ENCODE results near the gene ATXN3L.
"Not testable (repeated sequence)": the region's sequence is repeated elsewhere in the genome, so short reads cannot be mapped to it uniquely, and the experiment has no call there.

ATXN3L gene

GRCh38 chrX:13307041-13307440 is 12.8 kb downstream of the ATXN3L start:
- Histone ChIP-seq H3K27me3 (ENCODE audit: insufficient read depth, low read length) (no peaks in the 10 kb centered on the region), H3K36me3 (ENCODE audit: insufficient read depth, low read length) (no peaks in the 10 kb centered on the region), H3K4me1 (ENCODE audit: control insufficient read depth, insufficient read depth, low read length, unreplicated experiment) (peaks cover 9% of the 10 kb centered on the region), H3K4me3 (ENCODE audit: low read depth, low read length) (no peak overlapping the region), H3K27ac (ENCODE audit: low read depth, low read length) (no peak overlapping the region), H3K79me2 (ENCODE audit: control insufficient read depth, insufficient read depth, low read length, unreplicated experiment) (no peaks in the 10 kb centered on the region), H2AFZ (ENCODE audit: low read length, unreplicated experiment) (no peak overlapping the region)

GRCh38 chrX:13305108-13305507 is 14.7 kb downstream of the ATXN3L start:
- H2AFZ ChIP-seq (ENCODE audit: low read length, unreplicated experiment) = no peak overlapping the region
- H3K79me2 ChIP-seq (ENCODE audit: control insufficient read depth, insufficient read depth, low read length, unreplicated experiment) = no peaks in the 10 kb centered on the region
- peaks cover 14% of the 10 kb centered on the region for H3K4me1 ChIP-seq (ENCODE audit: control insufficient read depth, insufficient read depth, low read length, unreplicated experiment)
- H3K36me3 ChIP-seq (ENCODE audit: insufficient read depth, low read length) = no peaks in the 10 kb centered on the region
- H3K27me3 ChIP-seq (ENCODE audit: insufficient read depth, low read length) = no peaks in the 10 kb centered on the region
- H3K27ac ChIP-seq (ENCODE audit: low read depth, low read length) = no peak overlapping the region
- H3K4me3 ChIP-seq (ENCODE audit: low read depth, low read length) = no peak overlapping the region

DNA sequence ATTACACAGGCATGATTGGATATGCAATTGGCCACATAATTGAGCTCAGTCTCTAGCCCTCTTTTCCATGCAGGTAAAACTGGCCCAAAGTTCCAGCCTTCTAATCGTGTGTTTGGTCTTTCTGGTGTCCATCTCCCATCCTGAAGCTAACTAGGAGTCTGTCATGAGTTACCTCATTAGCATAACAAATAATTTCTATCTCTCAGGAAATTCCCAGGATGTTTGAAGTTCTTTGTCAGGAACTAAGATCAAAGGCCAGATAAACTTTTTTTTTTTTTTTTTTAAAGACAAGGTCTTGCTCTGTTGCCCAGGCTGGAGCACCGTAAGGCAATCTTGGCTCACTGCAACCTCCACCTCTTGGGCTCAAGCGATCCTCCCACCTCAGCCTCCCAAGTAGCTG is 15.8 kb downstream of the ATXN3L start:
- no peaks in the 10 kb centered on the region for H3K36me3 ChIP-seq (ENCODE audit: insufficient read depth, low read length)
- no peaks in the 10 kb centered on the region for H3K27me3 ChIP-seq (ENCODE audit: insufficient read depth, low read length)
- peaks cover 21% of the 10 kb centered on the region for H3K4me1 ChIP-seq (ENCODE audit: control insufficient read depth, insufficient read depth, low read length, unreplicated experiment)
- no peak overlapping the region for H2AFZ ChIP-seq (ENCODE audit: low read length, unreplicated experiment)
- H3K4me3 ChIP-seq (ENCODE audit: low read depth, low read length) = no peak overlapping the region
- no peaks in the 10 kb centered on the region for H3K79me2 ChIP-seq (ENCODE audit: control insufficient read depth, insufficient read depth, low read length, unreplicated experiment)
- H3K27ac ChIP-seq (ENCODE audit: low read depth, low read length) = no peak overlapping the region

GRCh38 chrX:13303248-13303647 is 16.6 kb downstream of the ATXN3L start:
- H3K79me2 ChIP-seq (ENCODE audit: control insufficient read depth, insufficient read depth, low read length, unreplicated experiment); H3K27me3 ChIP-seq (ENCODE audit: insufficient read depth, low read length); H2AFZ ChIP-seq (ENCODE audit: low read length, unreplicated experiment); H3K36me3 ChIP-seq (ENCODE audit: insufficient read depth, low read length); H3K27ac ChIP-seq (ENCODE audit: low read depth, low read length); H3K4me3 ChIP-seq (ENCODE audit: low read depth, low read length): not testable (repeated sequence)
- H3K4me1 ChIP-seq (ENCODE audit: control insufficient read depth, insufficient read depth, low read length, unreplicated experiment) = peaks cover 21% of the 10 kb centered on the region

- Histone ChIP-seq H2AFZ (ENCODE audit: low read length, unreplicated experiment) (no peak overlapping the region), H3K4me3 (ENCODE audit: low read depth, low read length) (no peak overlapping the region), H3K36me3 (ENCODE audit: insufficient read depth, low read length) (no peaks in the 10 kb centered on the region), H3K4me1 (ENCODE audit: control insufficient read depth, insufficient read depth, low read length, unreplicated experiment) (peaks cover 21% of the 10 kb centered on the region), H3K79me2 (ENCODE audit: control insufficient read depth, insufficient read depth, low read length, unreplicated experiment) (no peaks in the 10 kb centered on the region), H3K27me3 (ENCODE audit: insufficient read depth, low read length) (no peaks in the 10 kb centered on the region), H3K27ac (ENCODE audit: low read depth, low read length) (no peak overlapping the region)
Observed at GRCh38 chrX:13298836-13299235, 21.0 kb downstream of the ATXN3L start.

DNA sequence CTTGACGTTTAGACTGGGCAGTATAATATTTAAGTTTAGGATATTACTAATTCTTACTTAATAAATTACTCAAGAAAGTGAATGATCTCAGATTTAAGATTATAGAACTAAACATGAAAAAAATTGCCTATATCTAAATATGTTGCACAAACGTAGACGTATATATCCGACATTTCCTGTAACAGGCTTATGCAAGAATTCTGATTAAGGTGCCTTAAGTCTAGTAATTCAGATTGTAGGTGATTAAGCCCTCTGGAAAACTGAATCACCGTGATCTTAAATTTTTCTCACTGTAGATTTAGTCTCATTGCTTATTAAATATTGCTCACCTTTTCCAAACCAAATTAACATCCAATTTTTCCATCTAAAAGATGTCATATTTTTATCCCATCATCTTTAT is 24.0 kb downstream of the ATXN3L start:
- Histone ChIP-seq H3K4me3 (ENCODE audit: low read depth, low read length) (no peak overlapping the region), H2AFZ (ENCODE audit: low read length, unreplicated experiment) (no peak overlapping the region), H3K36me3 (ENCODE audit: insufficient read depth, low read length) (no peaks in the 10 kb centered on the region), H3K27ac (ENCODE audit: low read depth, low read length) (no peak overlapping the region), H3K27me3 (ENCODE audit: insufficient read depth, low read length) (no peaks in the 10 kb centered on the region), H3K79me2 (ENCODE audit: control insufficient read depth, insufficient read depth, low read length, unreplicated experiment) (no peaks in the 10 kb centered on the region), H3K4me1 (ENCODE audit: control insufficient read depth, insufficient read depth, low read length, unreplicated experiment) (peaks cover 16% of the 10 kb centered on the region)

- H3K4me1 ChIP-seq (ENCODE audit: control insufficient read depth, insufficient read depth, low read length, unreplicated experiment) = peaks cover 4% of the 10 kb centered on the region
- no peak overlapping the region for H3K27ac ChIP-seq (ENCODE audit: low read depth, low read length)
- no peaks in the 10 kb centered on the region for H3K27me3 ChIP-seq (ENCODE audit: insufficient read depth, low read length)
- no peaks in the 10 kb centered on the region for H3K36me3 ChIP-seq (ENCODE audit: insufficient read depth, low read length)
- peak overlapping the region; percentile 34 for H2AFZ ChIP-seq (ENCODE audit: low read length, unreplicated experiment)
- no peak overlapping the region for H3K4me3 ChIP-seq (ENCODE audit: low read depth, low read length)
- no peaks in the 10 kb centered on the region for H3K79me2 ChIP-seq (ENCODE audit: control insufficient read depth, insufficient read depth, low read length, unreplicated experiment)
Observed at GRCh38 chrX:13293700-13294099, 26.2 kb downstream of the ATXN3L start.

DNA sequence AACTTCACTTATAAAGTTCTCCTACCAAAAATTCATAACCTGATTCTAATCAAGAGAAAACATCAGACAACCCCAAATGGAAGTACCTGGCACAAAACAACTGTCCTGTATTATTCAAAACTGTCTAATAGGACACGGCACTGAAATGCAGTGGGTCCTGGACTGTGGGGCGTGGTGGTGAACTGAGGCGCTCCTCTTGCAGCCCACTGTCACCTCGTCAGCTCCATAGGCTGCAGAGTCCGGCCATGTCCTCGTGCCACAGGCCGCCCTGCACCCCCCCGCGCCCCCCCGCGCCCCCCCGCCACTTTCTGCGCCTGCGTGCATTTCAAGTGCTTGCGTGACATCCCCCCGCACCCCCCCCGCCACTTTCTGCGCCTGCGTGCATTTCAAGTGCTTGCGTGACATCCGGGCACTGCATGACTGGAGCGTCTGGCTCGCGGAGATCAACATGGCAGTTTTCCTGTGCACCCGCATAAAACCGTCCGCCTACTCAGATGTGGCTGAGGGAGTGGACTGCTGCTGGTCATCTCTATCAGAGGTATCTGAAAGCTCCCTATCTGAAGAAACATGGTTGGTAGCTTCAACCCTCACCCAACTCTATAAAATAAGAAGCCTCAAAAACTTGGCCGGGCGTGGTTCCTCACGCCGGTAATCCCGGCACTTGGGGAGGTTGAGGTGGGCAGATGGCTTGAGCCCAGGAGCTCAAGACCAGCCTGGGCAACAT is 28.8 kb downstream of the ATXN3L start:
- H3K27me3 ChIP-seq (ENCODE audit: insufficient read depth, low read length) = no peaks in the 10 kb centered on the region
- no peak overlapping the region for H3K27ac ChIP-seq (ENCODE audit: low read depth, low read length)
- H3K4me1 ChIP-seq (ENCODE audit: control insufficient read depth, insufficient read depth, low read length, unreplicated experiment) = peaks cover 28% of the 10 kb centered on the region
- no peaks in the 10 kb centered on the region for H3K79me2 ChIP-seq (ENCODE audit: control insufficient read depth, insufficient read depth, low read length, unreplicated experiment)
- no peak overlapping the region for H2AFZ ChIP-seq (ENCODE audit: low read length, unreplicated experiment)
- H3K36me3 ChIP-seq (ENCODE audit: insufficient read depth, low read length) = no peaks in the 10 kb centered on the region
- H3K4me3 ChIP-seq (ENCODE audit: low read depth, low read length) = no peak overlapping the region

GRCh38 chrX:13288671-13289070 is 31.2 kb downstream of the ATXN3L start:
- Histone ChIP-seq H3K27ac (ENCODE audit: low read depth, low read length) (no peak overlapping the region), H3K4me1 (ENCODE audit: control insufficient read depth, insufficient read depth, low read length, unreplicated experiment) (peaks cover 46% of the 10 kb centered on the region), H3K4me3 (ENCODE audit: low read depth, low read length) (no peak overlapping the region), H3K27me3 (ENCODE audit: insufficient read depth, low read length) (no peaks in the 10 kb centered on the region), H3K79me2 (ENCODE audit: control insufficient read depth, insufficient read depth, low read length, unreplicated experiment) (no peaks in the 10 kb centered on the region), H3K36me3 (ENCODE audit: insufficient read depth, low read length) (peaks cover 3% of the 10 kb centered on the region; the same call in 1 of the 2 replicates), H2AFZ (ENCODE audit: low read length, unreplicated experiment) (no peak overlapping the region)

DNA sequence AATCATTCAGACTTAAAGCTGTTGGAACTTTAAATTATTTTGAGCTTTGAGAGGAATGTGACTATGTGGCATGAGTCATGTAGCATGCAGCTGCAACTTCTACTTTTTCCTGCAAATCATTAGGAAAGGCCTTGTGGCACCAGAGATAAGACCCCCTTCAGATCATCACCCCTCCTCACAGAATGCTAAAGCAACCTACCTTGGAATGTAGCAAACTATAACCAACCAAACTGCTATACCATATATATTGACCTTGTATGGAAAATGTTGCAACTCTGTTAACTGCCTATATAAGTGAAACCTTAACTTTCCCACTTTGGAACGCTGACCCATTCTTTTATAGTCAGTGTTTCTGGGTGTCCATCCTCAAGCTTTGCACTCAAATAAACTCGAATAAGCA is 32.0 kb downstream of the ATXN3L start:
- Histone ChIP-seq H3K79me2 (ENCODE audit: control insufficient read depth, insufficient read depth, low read length, unreplicated experiment) (no peaks in the 10 kb centered on the region), H2AFZ (ENCODE audit: low read length, unreplicated experiment) (peak overlapping the region; percentile 89), H3K27ac (ENCODE audit: low read depth, low read length) (peak overlapping the region; percentile 81), H3K4me3 (ENCODE audit: low read depth, low read length) (peak overlapping the region; percentile 7; the same call in 1 of the 2 replicates), H3K36me3 (ENCODE audit: insufficient read depth, low read length) (peaks cover 3% of the 10 kb centered on the region; the same call in 1 of the 2 replicates), H3K27me3 (ENCODE audit: insufficient read depth, low read length) (no peaks in the 10 kb centered on the region), H3K4me1 (ENCODE audit: control insufficient read depth, insufficient read depth, low read length, unreplicated experiment) (peaks cover 52% of the 10 kb centered on the region)

- peaks cover 52% of the 10 kb centered on the region for H3K4me1 ChIP-seq (ENCODE audit: control insufficient read depth, insufficient read depth, low read length, unreplicated experiment)
- H3K27ac ChIP-seq (ENCODE audit: low read depth, low read length) = no peak overlapping the region
- peaks cover 3% of the 10 kb centered on the region; the same call in 1 of the 2 replicates for H3K36me3 ChIP-seq (ENCODE audit: insufficient read depth, low read length)
- H3K27me3 ChIP-seq (ENCODE audit: insufficient read depth, low read length) = no peaks in the 10 kb centered on the region
- no peak overlapping the region for H3K4me3 ChIP-seq (ENCODE audit: low read depth, low read length)
- H2AFZ ChIP-seq (ENCODE audit: low read length, unreplicated experiment) = no peak overlapping the region
- no peaks in the 10 kb centered on the region for H3K79me2 ChIP-seq (ENCODE audit: control insufficient read depth, insufficient read depth, low read length, unreplicated experiment)
Observed at GRCh38 chrX:13285693-13286092, 34.2 kb downstream of the ATXN3L start.

Measured in ACC112 (cell line).